H1 (cell line): ENCODE measurements around the gene KCNS3. TPM values are rescaled to one million over a fixed set of nuclear protein-coding genes. Genes with fewer than 3 reads are reported as not detected.

Experiments used
- CTCF ChIA-PET: fragments of 300-600 bp; sonication (Branson Sonifier 250); formaldehyde crosslinking; loops from one replicate; lab custom pipeline; 2021; ENCODE audit not compliant: partially characterized antibody; lab: Charles Lee
- POLR2A ChIA-PET: fragments of 300-600 bp; sonication (Branson Sonifier 250); formaldehyde crosslinking; loops from one replicate; lab custom pipeline; 2021; ENCODE audit warnings: inconsistent platforms; ENCODE audit not compliant: partially characterized antibody; lab: Charles Lee
- DNase-seq, 2 experiments: peaks; one replicate each; pipeline versions ENCODE4 v3.0.0 to v3.0.0-alpha.2; 2010 to 2022; ENCODE audit warnings: low spot score in 2 of 2, low read depth in 1 of 2, mixed read lengths in 1 of 2
- FAIRE-seq: peaks from 2 replicates; lab custom pipeline; 2011; peaks lifted over from hg19 to GRCh38; lab: Jason Lieb, UNC
- H2AFZ ChIP-seq: 2 replicates; pipeline ENCODE4 v1.8.1; 2012; ENCODE audit warnings: low read length, inconsistent platforms
- H2AK5ac ChIP-seq: 2 replicates; pipeline ENCODE4 v1.6.1; 2013; ENCODE audit warnings: low read depth, low read length
- H2BK120ac ChIP-seq: replicated peaks from 2 replicates; pipeline ENCODE3; 2013; ENCODE audit warnings: low read depth, low read length, inconsistent platforms
- H2BK12ac ChIP-seq: 2 replicates; pipeline ENCODE4 v1.6.1; 2013; ENCODE audit warnings: low read depth, low read length
- H2BK15ac ChIP-seq: 2 replicates; pipeline ENCODE4 v1.6.1; 2013; ENCODE audit warnings: low read length
- H2BK20ac ChIP-seq: 2 replicates; pipeline ENCODE4 v1.6.1; 2013; ENCODE audit warnings: low read length
- H2BK5ac ChIP-seq: 2 replicates; pipeline ENCODE4 v1.6.1; 2013; ENCODE audit warnings: low read depth, low read length
- H3K14ac ChIP-seq: 2 replicates; pipeline ENCODE4 v1.6.1; 2013; ENCODE audit warnings: inconsistent platforms; ENCODE audit not compliant: insufficient read length
- H3K18ac ChIP-seq: 2 replicates; pipeline ENCODE4 v1.6.1; 2013; ENCODE audit warnings: low read length; ENCODE audit errors: extremely low read depth
- H3K23ac ChIP-seq: 2 replicates; pipeline ENCODE4 v1.6.1; 2013; ENCODE audit warnings: inconsistent platforms; ENCODE audit not compliant: insufficient read length
- H3K23me2 ChIP-seq: 2 replicates; pipeline ENCODE4 v1.6.1; 2013; ENCODE audit warnings: low read depth, low read length
- H3K27ac ChIP-seq: 2 replicates; pipeline ENCODE4 v1.6.1; 2011; ENCODE audit warnings: low read depth, low read length, inconsistent platforms
- H3K27me3 ChIP-seq, 4 experiments: replicated peaks in 1 of 4; 1 replicate in 1 of 4; 2 replicates in 3 of 4; pipeline versions ENCODE4 v1.6.1 to v1.8.1; 2011 to 2013; ENCODE audit warnings: low read length in 3 of 4, mild to moderate bottlenecking in 3 of 4, inconsistent platforms in 2 of 4, mixed read lengths in 2 of 4, moderate library complexity in 1 of 4; ENCODE audit not compliant: control insufficient read depth in 3 of 4, insufficient read depth in 3 of 4; ENCODE audit errors: extremely low read depth in 1 of 4
- H3K36me3 ChIP-seq, 4 experiments: 2 replicates each; pipeline versions ENCODE4 v1.6.1 to v1.8.1; 2011 to 2013; ENCODE audit warnings: mild to moderate bottlenecking in 4 of 4, low read length in 3 of 4, moderate library complexity in 2 of 4, control low read depth in 1 of 4, inconsistent platforms in 1 of 4; ENCODE audit not compliant: insufficient read depth in 4 of 4, control insufficient read depth in 2 of 4
- H3K4ac ChIP-seq: replicated peaks from 2 replicates; pipeline ENCODE3; 2013; ENCODE audit warnings: low read length, low read depth, mixed read lengths, inconsistent platforms; ENCODE audit not compliant: insufficient read length
- H3K4me1 ChIP-seq, 4 experiments: replicated peaks in 1 of 4; 1 replicate in 1 of 4; 2 replicates in 3 of 4; pipeline versions ENCODE4 v1.6.1 to v1.8.1; 2011 to 2013; ENCODE audit warnings: low read length in 3 of 4, inconsistent platforms in 2 of 4, mixed read lengths in 1 of 4; ENCODE audit not compliant: insufficient read depth in 4 of 4, control insufficient read depth in 3 of 4
- H3K4me2 ChIP-seq, 2 experiments: 2 replicates each; pipeline versions ENCODE4 v1.6.1 to v1.8.1; 2011 to 2013; ENCODE audit warnings: low read depth in 2 of 2, low read length in 2 of 2, control low read depth in 1 of 2, inconsistent platforms in 1 of 2, mild to moderate bottlenecking in 1 of 2; ENCODE audit not compliant: insufficient read depth in 1 of 2
- H3K4me3 ChIP-seq, 4 experiments: fragments of 200-600, 300-600 bp in 1 of 4; sonication (generic), shearing (Covaris generic), sonication (Bioruptor Twin) in 1 of 4; 2 replicates each; pipeline versions ENCODE4 v1.5.1 to v1.8.1; 2011 to 2016; ENCODE audit warnings: low read length in 4 of 4, low read depth in 3 of 4, control low read depth in 2 of 4, inconsistent platforms in 2 of 4, mild to moderate bottlenecking in 2 of 4, mixed read lengths in 1 of 4, moderate library complexity in 1 of 4; ENCODE audit not compliant: insufficient read depth in 2 of 4; ENCODE audit errors: extremely low read depth in 1 of 4
- H3K56ac ChIP-seq: replicated peaks from 2 replicates; pipeline ENCODE3; 2013; ENCODE audit warnings: low read depth, mild to moderate bottlenecking, mixed read lengths, low read length, inconsistent platforms; ENCODE audit not compliant: insufficient read length
- H3K79me1 ChIP-seq: 2 replicates; pipeline ENCODE4 v1.6.1; 2013; ENCODE audit warnings: low read depth, low read length, control low read depth
- H3K79me2 ChIP-seq, 2 experiments: 2 replicates each; pipeline versions ENCODE4 v1.6.1 to v1.8.1; 2012 to 2013; ENCODE audit warnings: low read length in 2 of 2, mild to moderate bottlenecking in 2 of 2, inconsistent platforms in 1 of 2; ENCODE audit not compliant: insufficient read depth in 2 of 2, control insufficient read depth in 1 of 2
- H3K9ac ChIP-seq, 4 experiments: replicated peaks in 1 of 4; 1 replicate in 1 of 4; 2 replicates in 3 of 4; pipeline versions ENCODE4 v1.6.1 to v1.8.1; 2011 to 2013; ENCODE audit warnings: low read depth in 3 of 4, low read length in 3 of 4, control low read depth in 2 of 4, mild to moderate bottlenecking in 2 of 4, moderate library complexity in 2 of 4, inconsistent platforms in 1 of 4; ENCODE audit errors: extremely low read depth in 1 of 4
- H3K9me3 ChIP-seq, 2 experiments: 2 replicates each; pipeline versions ENCODE4 v1.6.1 to v1.8.1; 2012 to 2013; ENCODE audit warnings: mild to moderate bottlenecking in 2 of 2, moderate library complexity in 2 of 2, control low read depth in 1 of 2, inconsistent platforms in 1 of 2, low read depth in 1 of 2, low read length in 1 of 2, mixed read lengths in 1 of 2; ENCODE audit not compliant: insufficient read depth in 2 of 2
- H4K20me1 ChIP-seq, 2 experiments: replicated peaks in 1 of 2; 2 replicates each; pipeline versions ENCODE3 to v1.8.1; 2011 to 2013; ENCODE audit warnings: inconsistent platforms in 2 of 2, low read length in 2 of 2, mild to moderate bottlenecking in 1 of 2; ENCODE audit not compliant: insufficient read depth in 2 of 2, control insufficient read depth in 1 of 2
- H4K5ac ChIP-seq: 2 replicates; pipeline ENCODE4 v1.6.1; 2013; ENCODE audit warnings: low read length, low read depth, mixed read lengths, inconsistent platforms; ENCODE audit not compliant: insufficient read length
- H4K8ac ChIP-seq: 2 replicates; pipeline ENCODE4 v1.8.0; 2013; ENCODE audit warnings: mild to moderate bottlenecking, moderate library complexity, low read length, inconsistent platforms; ENCODE audit not compliant: insufficient read depth; ENCODE audit errors: extremely low read depth
- H4K91ac ChIP-seq: replicated peaks from 2 replicates; pipeline ENCODE3; 2013; ENCODE audit warnings: low read length, mixed read lengths, inconsistent platforms; ENCODE audit not compliant: insufficient read length
- CTBP2 ChIP-seq: IDR thresholded peaks from 2 replicates; pipeline ENCODE4 v1.7.0; 2011; ENCODE audit warnings: borderline replicate concordance, mild to moderate bottlenecking, moderate library complexity, mixed read lengths, low read length; ENCODE audit not compliant: insufficient read depth, insufficient read length
- KDM1A ChIP-seq: fragments of 200-600, 300-600 bp; sonication (generic); IDR thresholded peaks from 2 replicates; pipeline ENCODE4 v1.7.1; 2016; ENCODE audit warnings: mild to moderate bottlenecking, low read length, borderline replicate concordance
- RAD21 ChIP-seq, 2 experiments: IDR thresholded peaks in 1 of 2; conservative IDR thresholded peaks in 1 of 2; 2 replicates each; pipeline ENCODE4 v1.6.1; 2011; ENCODE audit warnings: low read depth in 2 of 2, low read length in 2 of 2, improper control_type of control experiment in 1 of 2, inconsistent platforms in 1 of 2, mild to moderate bottlenecking in 1 of 2, moderate library complexity in 1 of 2
- WGBS, 2 experiments: shearing (Covaris generic) in 1 of 2; methylation state at CpG; one replicate each; pipeline versions ENCODE4 v1.1.6 to v1.1.7; 2013 to 2015; ENCODE audit warnings: low lambda C conversion rate in 2 of 2, mixed read lengths in 2 of 2, inconsistent platforms in 1 of 2, low coverage in 1 of 2, missing lambda C conversion rate in 1 of 2; ENCODE audit not compliant: insufficient replicate concordance in 2 of 2, insufficient coverage in 1 of 2, insufficient read length in 1 of 2; ENCODE audit errors: extremely low coverage in 1 of 2, missing lambda C conversion rate in 1 of 2; 5-methylcytosine and 5-hydroxymethylcytosine counted together
- polyA plus RNA-seq, 7 experiments: library from polyadenylated mRNA; depleted of rRNA in 3 of 7; stranded (reverse) in 5 of 7; unstranded in 2 of 7; fragments of >200 nt in 5 of 7; fragments of 200-250 nt in 2 of 7; gene quantifications; 1 replicate in 5 of 7; 2 replicates in 1 of 7; 4 replicates in 1 of 7; pipeline versions ENCODE4 v1.2.1 to v1.2.3, GENCODE V29; 2011 to 2013; ENCODE audit warnings: missing spikeins in 2 of 7, mixed read lengths in 2 of 7
- total RNA-seq: library from RNA; stranded (reverse); fragmentation: NEBNext Ultra II Directional; extraction: Animal tissue kit (Norgen Biotek cat#: 25700); gene quantifications from 2 replicates; pipeline ENCODE4 v1.2.1, GENCODE V29; 2021
- TF ChIP-seq, protein P1 (sequence below), 3 experiments: IDR thresholded peaks; 1 replicate in 2 of 3; 2 replicates in 1 of 3; pipeline versions ENCODE4 v1.5.1 to v1.6.1; 2011; ENCODE audit warnings: low read length in 3 of 3, mild to moderate bottlenecking in 3 of 3, inconsistent platforms in 2 of 3, low read depth in 1 of 3, moderate library complexity in 1 of 3; ENCODE audit not compliant: insufficient read depth in 1 of 3; ENCODE audit errors: control extremely low read depth in 1 of 3

The KCNS3 gene
- total and polyA plus RNA-seq, 2 of the 8 experiments (the other 6 are each of a cell fraction or from before 2014, with no cell fraction given) = 22.7 to 23.0 TPM

DNA sequence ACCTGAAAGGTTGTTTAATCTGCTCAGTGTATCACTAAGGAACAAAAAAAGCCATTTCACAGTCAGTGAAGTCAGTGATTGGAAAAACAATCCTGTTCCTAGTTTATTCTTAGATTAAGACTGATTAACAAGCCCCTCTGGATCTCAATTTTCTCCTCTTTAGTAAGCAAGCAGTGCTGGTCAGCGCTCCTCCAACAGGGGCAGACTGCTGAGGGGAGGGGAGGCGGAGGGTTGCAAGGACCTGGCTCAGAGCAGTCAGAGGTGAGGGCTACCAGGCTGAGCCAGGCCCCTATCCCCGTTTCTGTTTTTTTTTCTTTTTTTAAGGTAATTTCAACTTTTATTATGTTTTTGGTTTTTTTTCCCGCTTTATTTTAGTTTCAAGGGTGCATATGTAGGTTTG is 24.7 kb upstream of the KCNS3 start:
- no peak for FAIRE-seq
- Histone ChIP-seq H3K9me3 (no peaks in the 10 kb centered on the region), H3K4me2 (no peak overlapping the region), H3K18ac (no peak overlapping the region), H2BK120ac (no peak overlapping the region), H4K91ac (no peak overlapping the region), H4K8ac (no peak overlapping the region), H3K9ac (no peak overlapping the region), H3K27ac (no peak overlapping the region), H2AK5ac (no peak overlapping the region), H2BK20ac (no peak overlapping the region), H3K4me1 (peaks cover 0 to 3% (median 0%) of the 10 kb centered on the region in 4 experiments; a peak in 1 of 7 replicates), H2BK12ac (no peak overlapping the region), H2BK5ac (no peak overlapping the region), H3K56ac (no peak overlapping the region), H2BK15ac (no peak overlapping the region)
- 67% methylated on average over 4 of the region's 4 CpGs; no CpG with 5 or more reads in 1 of the 2 experiments for WGBS, 2 experiments
- TF ChIP-seq KDM1A (no peak), CTBP2 (no peak), RAD21 (IDR thresholded peaks at IDR 0.05 in 1 of 2, conservative IDR thresholded peaks at IDR 0.05 in 1 of 2; ENCODE audit: low read depth in 2 of 2, low read length in 2 of 2) (peak; percentile 17 to 34; a peak in 2 of 4 replicates)
- TF ChIP-seq, protein P1, sequence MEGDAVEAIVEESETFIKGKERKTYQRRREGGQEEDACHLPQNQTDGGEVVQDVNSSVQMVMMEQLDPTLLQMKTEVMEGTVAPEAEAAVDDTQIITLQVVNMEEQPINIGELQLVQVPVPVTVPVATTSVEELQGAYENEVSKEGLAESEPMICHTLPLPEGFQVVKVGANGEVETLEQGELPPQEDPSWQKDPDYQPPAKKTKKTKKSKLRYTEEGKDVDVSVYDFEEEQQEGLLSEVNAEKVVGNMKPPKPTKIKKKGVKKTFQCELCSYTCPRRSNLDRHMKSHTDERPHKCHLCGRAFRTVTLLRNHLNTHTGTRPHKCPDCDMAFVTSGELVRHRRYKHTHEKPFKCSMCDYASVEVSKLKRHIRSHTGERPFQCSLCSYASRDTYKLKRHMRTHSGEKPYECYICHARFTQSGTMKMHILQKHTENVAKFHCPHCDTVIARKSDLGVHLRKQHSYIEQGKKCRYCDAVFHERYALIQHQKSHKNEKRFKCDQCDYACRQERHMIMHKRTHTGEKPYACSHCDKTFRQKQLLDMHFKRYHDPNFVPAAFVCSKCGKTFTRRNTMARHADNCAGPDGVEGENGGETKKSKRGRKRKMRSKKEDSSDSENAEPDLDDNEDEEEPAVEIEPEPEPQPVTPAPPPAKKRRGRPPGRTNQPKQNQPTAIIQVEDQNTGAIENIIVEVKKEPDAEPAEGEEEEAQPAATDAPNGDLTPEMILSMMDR (IDR thresholded peaks at IDR 0.05; ENCODE audit: control extremely low read depth in 1 of 3, insufficient read depth in 1 of 3, low read depth in 1 of 3, low read length in 3 of 3) = 0 out of 4 replicates have a peak, but pooled peaks of 1 of the 3 experiments have one; percentile 6
- TF ChIP-seq, all 59 proteins: peak for 2
- H2AFZ ChIP-seq = no peak overlapping the region
- no peaks in the 10 kb centered on the region for H3K27me3 ChIP-seq
- H3K23ac ChIP-seq = no peak overlapping the region
- CTCF ChIA-PET = interaction anchor here (0.7 to 3.9 kb wide), 4 partner anchors 8 to 264 kb away, joined by 3 to 21 read pairs (median 3); no protein-coding TSS in a partner anchor
- H3K36me3 ChIP-seq = no peaks in the 10 kb centered on the region
- no peak overlapping the region for H3K14ac ChIP-seq
- H3K4ac ChIP-seq = no peak overlapping the region
- H4K20me1 ChIP-seq = no peaks in the 10 kb centered on the region
- POLR2A ChIA-PET = no interaction called here
- DNase-seq = no peak
- H3K23me2 ChIP-seq = no peaks in the 10 kb centered on the region
- H3K4me3 ChIP-seq = no peak overlapping the region
- H4K5ac ChIP-seq = no peak overlapping the region
- no peaks in the 10 kb centered on the region for H3K79me1 ChIP-seq
- no peaks in the 10 kb centered on the region for H3K79me2 ChIP-seq
